ENCODE measurements around the gene LAMTOR4. TPM values are rescaled to one million over a fixed set of nuclear protein-coding genes. Genes with fewer than 3 reads are reported as not detected.

Gene LAMTOR4
- total RNA-seq, 1 donor from 2014 or later, result 14.4 TPM

GRCh38 chr7:100198266-100198665, 49.5 kb downstream of the LAMTOR4 start:
- no peak for DNase-seq (ENCODE audit: low spot score)

- no peak for DNase-seq (ENCODE audit: low spot score)
These were observed 52.0 kb downstream of the LAMTOR4 start for GRCh38 chr7:100200693-100201092.

Other genes starting within 250 kb of the LAMTOR4 start
- gene TRIM4, start 229.4 kb upstream of the LAMTOR4 start, total RNA-seq (ENCODE audit: insufficient read depth, low replicate concordance), result 24.6 TPM
- gene GJC3, start 219.3 kb upstream of the LAMTOR4 start, total RNA-seq (ENCODE audit: insufficient read depth, low replicate concordance), result not detected
- gene AZGP1, start 172.9 kb upstream of the LAMTOR4 start, total RNA-seq (ENCODE audit: insufficient read depth, low replicate concordance), result 9.9 TPM
- gene ZKSCAN1, start 133.3 kb upstream of the LAMTOR4 start, total RNA-seq (ENCODE audit: insufficient read depth, low replicate concordance), result 27.7 TPM
- gene ZSCAN21, start 99.1 kb upstream of the LAMTOR4 start, total RNA-seq (ENCODE audit: insufficient read depth, low replicate concordance), result 7.0 TPM
- gene ZNF3, start 67.2 kb upstream of the LAMTOR4 start, total RNA-seq (ENCODE audit: insufficient read depth, low replicate concordance), result 37.1 TPM
- 19.5 TPM for gene COPS6, start 59.9 kb upstream of the LAMTOR4 start, total RNA-seq (ENCODE audit: insufficient read depth, low replicate concordance)
- 21.7 TPM for gene MCM7, start 47.5 kb upstream of the LAMTOR4 start, total RNA-seq (ENCODE audit: insufficient read depth, low replicate concordance)
- 6.0 TPM for gene AP4M1, start 47.3 kb upstream of the LAMTOR4 start, total RNA-seq (ENCODE audit: insufficient read depth, low replicate concordance)
- 22.1 TPM for gene TAF6, start 29.6 kb upstream of the LAMTOR4 start, total RNA-seq (ENCODE audit: insufficient read depth, low replicate concordance)
- 33.0 TPM for gene CNPY4, start 29.3 kb upstream of the LAMTOR4 start, total RNA-seq (ENCODE audit: insufficient read depth, low replicate concordance)
- gene MBLAC1, start 22.0 kb upstream of the LAMTOR4 start, total RNA-seq (ENCODE audit: insufficient read depth, low replicate concordance), result 1.9 TPM
- gene TRAPPC14, start 9.8 kb downstream of the LAMTOR4 start, total RNA-seq (ENCODE audit: insufficient read depth, low replicate concordance), result 2.6 TPM
- 1.2 TPM for gene GAL3ST4, start 19.7 kb downstream of the LAMTOR4 start, total RNA-seq (ENCODE audit: insufficient read depth, low replicate concordance)
- 0.72 TPM for gene GPC2, start 28.5 kb downstream of the LAMTOR4 start, total RNA-seq (ENCODE audit: insufficient read depth, low replicate concordance)
- 1.9 TPM for gene STAG3, start 29.0 kb downstream of the LAMTOR4 start, total RNA-seq (ENCODE audit: insufficient read depth, low replicate concordance)
- gene PVRIG, start 71.0 kb downstream of the LAMTOR4 start, total RNA-seq (ENCODE audit: insufficient read depth, low replicate concordance), result 0.48 TPM
- gene SPDYE3, start 158.8 kb downstream of the LAMTOR4 start, total RNA-seq (ENCODE audit: insufficient read depth, low replicate concordance), result 1.2 TPM
- gene PILRB, start 209.2 kb downstream of the LAMTOR4 start, total RNA-seq (ENCODE audit: insufficient read depth, low replicate concordance), result 21.9 TPM
- gene PILRA, start 224.6 kb downstream of the LAMTOR4 start, total RNA-seq (ENCODE audit: insufficient read depth, low replicate concordance), result not detected